Naive thymus-derived CD8-positive, alpha-beta T cell (primary cell): ENCODE results near the gene PKIG. TPM values are rescaled to one million over a fixed set of nuclear protein-coding genes. Genes with fewer than 3 reads are reported as not detected.

Source experiments
- ATAC-seq, 2 donors: fragments of 150-1000 bp; cut with Tn5 transposase in 1 of 2; sonication (Bioruptor Pico), chemical (Tn5 transposase) in 1 of 2; 1 replicate in 1 of 2; 2 replicates in 1 of 2; pipeline ENCODE4 v1.10.0; 2021; ENCODE audit warnings: mild to moderate bottlenecking in 2 of 2, moderate library complexity in 2 of 2
- POLR2A ChIA-PET: fragments of 350-600 bp; sonication (Branson Sonifier 250); formaldehyde crosslinking; loops from one replicate; lab custom pipeline; 2021; ENCODE audit warnings: antibody characterized with exemption; lab: Charles Lee
- DNase-seq, 10 donors: peaks; one replicate each; pipeline versions ENCODE4 v3.0.0 to v3.0.0-alpha.2; 2020 to 2022
- H3K27ac Mint-ChIP-seq, 10 donors: one replicate each; pipeline ENCODE4 v1.8.0; 2020 to 2022; ENCODE audit warnings: mild to moderate bottlenecking in 10 of 10, mixed read lengths in 10 of 10, moderate library complexity in 4 of 10, inconsistent platforms in 1 of 10
- H3K27me3 Mint-ChIP-seq, 5 donors: one replicate each; pipeline ENCODE4 v1.8.0; 2021 to 2022; ENCODE audit warnings: mixed read lengths in 5 of 5
- H3K36me3 Mint-ChIP-seq, 3 donors: one replicate each; pipeline ENCODE4 v1.8.0; 2020 to 2022; ENCODE audit warnings: mixed read lengths in 3 of 3, mild to moderate bottlenecking in 2 of 3, inconsistent platforms in 1 of 3
- H3K4me1 Mint-ChIP-seq, 4 donors: one replicate each; pipeline ENCODE4 v1.8.0; 2021 to 2022; ENCODE audit warnings: mixed read lengths in 4 of 4
- H3K4me3 Mint-ChIP-seq, 10 donors: one replicate each; pipeline ENCODE4 v1.8.0; 2020 to 2022; ENCODE audit warnings: mild to moderate bottlenecking in 10 of 10, mixed read lengths in 10 of 10, moderate library complexity in 6 of 10, inconsistent platforms in 1 of 10
- H3K9me3 Mint-ChIP-seq, 9 donors: one replicate each; pipeline ENCODE4 v1.8.0; 2020 to 2022; ENCODE audit warnings: mixed read lengths in 9 of 9, mild to moderate bottlenecking in 3 of 9, inconsistent platforms in 1 of 9, moderate library complexity in 1 of 9
- polyA plus RNA-seq, 3 donors: library from polyadenylated mRNA; unstranded; fragments of 300-500 nt; fragmentation: Illumina TruSeq; gene quantifications; one replicate each; pipeline ENCODE4 v1.2.3, GENCODE V29; 2021
- total RNA-seq, 8 experiments: library from RNA in 2 of 8; stranded (reverse) in 2 of 8; gene quantifications; one replicate each; pipeline ENCODE4 v1.2.3 and lab custom pipeline; 2021 to 2026

Gene PKIG
- total and polyA plus RNA-seq, 5 experiments from 2014 or later = 6.1 to 9.0 (median 8.1) TPM

DNA sequence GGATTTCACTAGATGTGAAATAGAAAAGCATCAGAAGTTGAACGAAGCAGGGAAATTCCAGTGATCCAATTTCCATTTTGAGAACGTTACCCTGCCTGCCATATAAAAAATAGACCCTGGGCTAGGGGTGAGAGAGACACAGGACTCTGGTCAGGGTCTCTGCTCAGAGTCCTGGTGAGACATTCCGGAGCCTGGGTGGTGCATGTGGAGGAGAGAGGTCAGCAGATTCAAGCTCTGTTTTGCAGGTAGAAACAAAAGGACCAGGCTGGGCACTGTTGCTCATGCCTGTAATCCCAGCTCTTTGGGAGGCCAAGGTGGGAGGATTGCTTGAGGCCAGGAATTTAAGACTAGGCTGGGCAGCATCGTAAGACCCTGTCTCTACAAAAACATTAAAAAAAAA, 17.9 kb downstream of the PKIG start:
- peaks cover 0 to 2% (median under 1%) of the 10 kb centered on the region in 3 donors for H3K36me3 Mint-ChIP-seq
- no peak for ATAC-seq
- no peak for DNase-seq
- peak overlapping the region in 8 of 10 donors; percentile 17 to 87 (median 73) for H3K27ac Mint-ChIP-seq
- POLR2A ChIA-PET = interaction anchor here (0.6 to 0.7 kb wide), 2 partner anchors 78 to 269 kb away, joined by 3 to 4 read pairs; no protein-coding TSS in a partner anchor
- peaks cover 25 to 64% (median 41%) of the 10 kb centered on the region in 4 donors for H3K4me1 Mint-ChIP-seq
- H3K27me3 Mint-ChIP-seq = no peaks in the 10 kb centered on the region
- no peaks in the 10 kb centered on the region for H3K9me3 Mint-ChIP-seq
- peak overlapping the region in 6 of 10 donors; percentile 5 to 75 (median 20) for H3K4me3 Mint-ChIP-seq

GRCh38 chr20:44600758-44601201, 18.4 kb downstream of the PKIG start:
- Mint-ChIP-seq H3K4me1 (peaks cover 25 to 64% (median 41%) of the 10 kb centered on the region in 4 donors), H3K27me3 (no peaks in the 10 kb centered on the region), H3K27ac (peak overlapping the region in 7 of 10 donors; percentile 29 to 87 (median 71)), H3K4me3 (peak overlapping the region in 1 of 10 donors; percentile 4), H3K9me3 (no peaks in the 10 kb centered on the region), H3K36me3 (peaks cover 0 to 2% (median 1%) of the 10 kb centered on the region in 3 donors)
- ATAC-seq = no peak
- POLR2A ChIA-PET = interaction anchor here (0.6 to 0.7 kb wide), 2 partner anchors 78 to 268 kb away, joined by 3 to 4 read pairs; no protein-coding TSS in a partner anchor
- peak in 1 of 10 donors; percentile 6 for DNase-seq

GRCh38 chr20:44601236-44601671, 18.9 kb downstream of the PKIG start:
- Mint-ChIP-seq H3K9me3 (no peaks in the 10 kb centered on the region), H3K27ac (peak overlapping the region in 3 of 10 donors; percentile 60 to 87 (median 69)), H3K4me1 (peaks cover 25 to 59% (median 41%) of the 10 kb centered on the region in 4 donors), H3K4me3 (no peak overlapping the region), H3K27me3 (no peaks in the 10 kb centered on the region), H3K36me3 (peaks cover 0 to 2% (median 1%) of the 10 kb centered on the region in 3 donors)
- DNase-seq (peak in 1 of 10 donors; percentile 42), ATAC-seq (no peak)
- POLR2A ChIA-PET = interaction anchor here (0.6 kb wide), 1 partner anchor 268 kb away, joined by 3 read pairs; no protein-coding TSS in a partner anchor

- Mint-ChIP-seq H3K36me3 (peaks cover 0 to 2% (median 1%) of the 10 kb centered on the region in 3 donors), H3K9me3 (no peaks in the 10 kb centered on the region), H3K4me1 (peaks cover 25 to 55% (median 42%) of the 10 kb centered on the region in 4 donors), H3K27me3 (no peaks in the 10 kb centered on the region), H3K4me3 (peak overlapping the region in 3 of 10 donors; percentile 6 to 39 (median 17)), H3K27ac (peak overlapping the region in 4 of 10 donors; percentile 60 to 87 (median 74))
- peak in 1 of 10 donors; percentile 16 for DNase-seq
- no peak for ATAC-seq
- POLR2A ChIA-PET = interaction anchor here (1.0 kb wide), 1 partner anchor 14 kb away, joined by 4 read pairs; no protein-coding TSS in a partner anchor
Measured at GRCh38 chr20:44601801-44602204, 19.4 kb downstream of the PKIG start.

DNA sequence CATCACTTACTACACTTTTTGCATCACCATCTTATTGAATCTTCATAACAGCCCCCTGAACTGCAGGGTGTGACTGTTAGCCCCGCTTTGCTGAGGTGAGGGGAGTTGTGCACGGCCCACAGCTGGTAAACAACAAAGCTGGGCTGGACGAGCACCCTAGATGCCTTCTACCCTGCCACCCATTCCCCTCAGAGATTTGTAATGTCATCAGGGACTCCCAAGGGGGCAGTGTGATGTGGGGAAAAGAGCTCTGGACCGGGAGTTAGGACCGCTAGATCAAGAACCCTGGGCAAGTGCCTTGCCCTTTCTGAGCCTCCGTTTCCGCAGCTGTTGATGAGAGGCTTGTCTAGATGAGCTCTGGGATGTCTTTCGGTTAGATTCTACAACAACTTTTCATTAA, 20.9 kb downstream of the PKIG start:
- H3K27me3 Mint-ChIP-seq = no peaks in the 10 kb centered on the region
- POLR2A ChIA-PET = interaction anchor here (0.7 to 0.8 kb wide), 3 partner anchors 12 to 18 kb away, joined by 3 to 4 read pairs (median 3); no protein-coding TSS in a partner anchor
- H3K4me1 Mint-ChIP-seq = peaks cover 21 to 39% (median 35%) of the 10 kb centered on the region in 4 donors
- ATAC-seq (no peak), DNase-seq (peak in 1 of 10 donors; percentile 11)
- H3K4me3 Mint-ChIP-seq = no peak overlapping the region
- peaks cover 0 to 2% (median 1%) of the 10 kb centered on the region in 3 donors for H3K36me3 Mint-ChIP-seq
- no peak overlapping the region for H3K27ac Mint-ChIP-seq
- H3K9me3 Mint-ChIP-seq = no peaks in the 10 kb centered on the region

DNA sequence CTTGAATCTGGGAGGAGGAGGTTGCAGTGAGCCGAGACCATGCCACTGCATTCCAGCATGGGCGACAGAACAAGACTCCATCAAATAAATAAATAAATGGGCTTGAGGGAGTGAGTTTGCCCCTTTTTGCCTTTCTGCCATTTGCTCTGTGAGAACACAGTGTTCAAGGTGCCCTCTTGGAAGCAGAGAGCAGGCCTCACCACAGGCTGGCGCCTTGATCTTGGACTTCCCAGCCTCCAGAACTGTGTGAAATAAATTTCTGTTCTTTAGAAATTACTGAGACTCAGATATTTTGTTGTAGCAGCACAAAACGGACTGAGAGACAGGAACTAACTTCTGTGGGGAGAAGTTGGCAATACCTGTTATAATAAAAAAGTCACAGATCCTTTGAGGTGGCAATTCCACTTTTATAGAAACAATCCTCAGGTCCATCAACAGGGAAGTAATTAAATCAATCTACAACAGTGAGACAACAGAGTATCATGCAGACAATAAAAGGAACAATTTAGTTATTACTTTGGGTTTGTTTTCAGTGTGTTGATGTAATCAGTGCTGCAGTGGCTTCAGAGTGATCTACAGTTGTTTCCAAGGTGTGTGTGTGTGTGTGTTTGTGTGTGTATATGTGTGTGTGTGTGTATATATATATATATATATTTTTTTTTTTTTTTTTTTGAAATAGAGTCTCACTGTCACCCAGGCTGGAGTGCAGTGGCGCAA, 24.5 kb downstream of the PKIG start:
- peak in 1 of 10 donors; percentile 28 for DNase-seq
- ATAC-seq = no peak
- H3K27ac Mint-ChIP-seq = peak overlapping the region in 9 of 10 donors; percentile 12 to 75 (median 45)
- H3K9me3 Mint-ChIP-seq = no peaks in the 10 kb centered on the region
- peaks cover 0 to 2% (median 1%) of the 10 kb centered on the region in 3 donors for H3K36me3 Mint-ChIP-seq
- peaks cover 10 to 40% (median 26%) of the 10 kb centered on the region in 4 donors for H3K4me1 Mint-ChIP-seq
- H3K27me3 Mint-ChIP-seq = peaks cover 0 to 3% (median 0%) of the 10 kb centered on the region in 5 donors
- H3K4me3 Mint-ChIP-seq = no peak overlapping the region
- POLR2A ChIA-PET = no interaction called here

GRCh38 chr20:44609006-44609515, 26.7 kb downstream of the PKIG start:
- Mint-ChIP-seq H3K4me1 (peaks cover 15 to 46% (median 35%) of the 10 kb centered on the region in 4 donors), H3K27ac (peak overlapping the region; percentile 43 to 100 (median 98)), H3K9me3 (no peaks in the 10 kb centered on the region), H3K36me3 (peaks cover 0 to 6% (median 3%) of the 10 kb centered on the region in 3 donors), H3K27me3 (peaks cover 0 to 3% (median 0%) of the 10 kb centered on the region in 5 donors), H3K4me3 (no peak overlapping the region)
- peak in 1 of 10 donors; percentile 34 for DNase-seq
- no peak for ATAC-seq
- POLR2A ChIA-PET = interaction anchor here (0.7 to 3.7 kb wide), 12 partner anchors 9 to 394 kb away, joined by 3 to 47 read pairs (median 10); partner anchors contain the start of genes SERINC3 and TTPAL

- DNase-seq = peak; percentile 77 to 91 (median 86)
- H3K27ac Mint-ChIP-seq = peak overlapping the region; percentile 97 to 100 (median 100)
- H3K4me1 Mint-ChIP-seq = peaks cover 19 to 51% (median 42%) of the 10 kb centered on the region in 4 donors
- peak; percentile 73 to 80 for ATAC-seq
- no peaks in the 10 kb centered on the region for H3K9me3 Mint-ChIP-seq
- POLR2A ChIA-PET = interaction anchor here (0.6 to 3.7 kb wide), 22 partner anchors 9 to 659 kb away, joined by 3 to 47 read pairs (median 6); partner anchors contain the start of genes ADA, FITM2, OSER1 and SERINC3
- peaks cover 0 to 3% (median 0%) of the 10 kb centered on the region in 5 donors for H3K27me3 Mint-ChIP-seq
- H3K4me3 Mint-ChIP-seq = peak overlapping the region; percentile 65 to 90 (median 82)
- H3K36me3 Mint-ChIP-seq = peaks cover 0 to 7% (median 5%) of the 10 kb centered on the region in 3 donors
Measured at GRCh38 chr20:44609516-44610312, 27.3 kb downstream of the PKIG start.

GRCh38 chr20:44610313-44610962, 28.1 kb downstream of the PKIG start:
- H3K4me3 Mint-ChIP-seq = peak overlapping the region; percentile 65 to 90 (median 82)
- peak in 9 of 10 donors; percentile 18 to 85 (median 62) for DNase-seq
- POLR2A ChIA-PET = interaction anchor here (0.6 to 3.7 kb wide), 27 partner anchors 8 to 660 kb away, joined by 3 to 47 read pairs (median 6); partner anchors contain the start of genes ADA, FITM2, OSER1 and SERINC3
- peak; percentile 67 to 68 for ATAC-seq
- H3K27ac Mint-ChIP-seq = peak overlapping the region; percentile 97 to 100 (median 100)
- peaks cover 0 to 8% (median 8%) of the 10 kb centered on the region in 3 donors for H3K36me3 Mint-ChIP-seq
- peaks cover 26 to 56% (median 49%) of the 10 kb centered on the region in 4 donors for H3K4me1 Mint-ChIP-seq
- no peaks in the 10 kb centered on the region for H3K9me3 Mint-ChIP-seq
- peaks cover 0 to 3% (median 0%) of the 10 kb centered on the region in 5 donors for H3K27me3 Mint-ChIP-seq

DNA sequence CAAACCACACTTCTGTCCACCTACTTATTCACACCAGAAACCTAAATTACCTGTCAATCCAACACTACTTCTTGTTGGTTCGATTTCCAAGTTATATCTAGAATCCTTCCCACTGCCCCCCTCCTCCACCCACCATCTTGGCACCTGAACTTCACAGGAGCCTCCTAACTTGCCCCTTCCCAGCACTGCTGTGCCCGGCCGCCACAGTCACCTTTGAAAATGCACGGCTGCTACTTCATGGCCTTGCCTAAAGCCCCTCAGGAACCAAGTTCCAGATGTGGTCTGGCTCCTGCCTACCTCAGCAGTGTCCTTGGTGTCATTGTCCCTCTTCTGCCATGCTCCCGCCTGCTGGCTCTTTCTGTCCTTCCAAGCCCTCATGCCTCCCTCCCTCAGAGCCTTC, 31.2 kb downstream of the PKIG start:
- Mint-ChIP-seq H3K9me3 (no peaks in the 10 kb centered on the region), H3K27me3 (peaks cover 0 to 3% (median 0%) of the 10 kb centered on the region in 5 donors), H3K27ac (peak overlapping the region; percentile 97 to 100 (median 98)), H3K36me3 (peaks cover 0 to 8% (median 8%) of the 10 kb centered on the region in 3 donors), H3K4me1 (peaks cover 48 to 85% (median 77%) of the 10 kb centered on the region in 4 donors), H3K4me3 (peak overlapping the region in 3 of 10 donors; percentile 5 to 67 (median 9))
- ATAC-seq = no peak
- DNase-seq = peak in 1 of 10 donors; percentile 40
- POLR2A ChIA-PET = interaction anchor here (0.7 to 6.8 kb wide), 3 partner anchors 31 to 92 kb away, joined by 3 to 84 read pairs (median 7); partner anchors contain the start of gene SERINC3
